ENCODE measurements around the gene TSBP1.

GRCh38 chr6:32396028-32396427 is 24.3 kb upstream of the TSBP1 start:
- no peak for TF ChIP-seq CTCF (IDR thresholded peaks at IDR 0.05; ENCODE audit: poor library complexity, severe bottlenecking)
- no peak for TF ChIP-seq TAF1 (IDR thresholded peaks at IDR 0.05; ENCODE audit: low read depth)
- TF ChIP-seq EP300 (conservative IDR thresholded peaks at IDR 0.05; ENCODE audit: poor library complexity, severe bottlenecking): no peak
